A673 (cell line): ENCODE measurements around the gene ZBTB20. TPM values are rescaled to one million over a fixed set of nuclear protein-coding genes. Genes with fewer than 3 reads are reported as not detected.

Experiments used
- BruUV-seq: library from RNA; stranded (reverse); fragments of 400-500 nt; replicated peaks from 2 replicates; lab custom pipeline; 2021; lab: Mats Ljungman, UMichigan
- CTCF ChIA-PET: fragments of 300-600 bp; sonication (Branson Sonifier 250); formaldehyde crosslinking; loops from one replicate; lab custom pipeline; 2022; ENCODE audit warnings: antibody characterized with exemption; lab: Charles Lee
- POLR2A ChIA-PET: fragments of 300-600 bp; sonication (Branson Sonifier 250); formaldehyde crosslinking; loops from one replicate; lab custom pipeline; 2022; ENCODE audit warnings: antibody characterized with exemption; ENCODE audit not compliant: low non-redundant PET; lab: Charles Lee
- DNase-seq: peaks from one replicate; pipeline ENCODE4 v3.0.0-alpha.2; 2015; ENCODE audit warnings: low spot score
- H3K27ac ChIP-seq: fragments of 200-600 bp; sonication (generic); 2 replicates; pipeline ENCODE4 v1.5.1; 2016; ENCODE audit warnings: mixed run types, low read depth, mild to moderate bottlenecking, mixed read lengths, antibody characterized with exemption, low read length; ENCODE audit not compliant: poor library complexity, severe bottlenecking
- H3K27me3 ChIP-seq: fragments of 200-600 bp; sonication (generic); replicated peaks from 2 replicates; pipeline ENCODE4 v1.6.1; 2017; ENCODE audit warnings: mixed run types, low read depth, mild to moderate bottlenecking, mixed read lengths, antibody characterized with exemption, low read length; ENCODE audit not compliant: insufficient read depth, poor library complexity
- H3K36me3 ChIP-seq: fragments of 200-600 bp; sonication (generic); 2 replicates; pipeline ENCODE4 v1.6.1; 2016; ENCODE audit warnings: mixed run types, mild to moderate bottlenecking, mixed read lengths, antibody characterized with exemption, low read length; ENCODE audit not compliant: insufficient read depth, poor library complexity, severe bottlenecking
- H3K4me1 ChIP-seq: fragments of 200-600 bp; sonication (generic); 2 replicates; pipeline ENCODE4 v1.6.1; 2017; ENCODE audit warnings: mixed run types, mild to moderate bottlenecking, mixed read lengths, antibody characterized with exemption, low read length; ENCODE audit not compliant: insufficient read depth, poor library complexity, severe bottlenecking
- H3K4me3 ChIP-seq: fragments of 200-600 bp; sonication (generic); 2 replicates; pipeline ENCODE4 v1.5.1; 2016; ENCODE audit warnings: low read depth, mixed run types, mild to moderate bottlenecking, mixed read lengths, low read length; ENCODE audit not compliant: poor library complexity, severe bottlenecking
- H3K9me3 ChIP-seq: fragments of 200-600 bp; sonication (generic); 2 replicates; pipeline ENCODE4 v1.6.1; 2016; ENCODE audit warnings: mixed run types, low read depth, mild to moderate bottlenecking, mixed read lengths, antibody characterized with exemption, low read length; ENCODE audit not compliant: poor library complexity, severe bottlenecking
- EZH2 ChIP-seq: fragments of 200-600 bp; sonication (generic); IDR thresholded peaks from 2 replicates; pipeline ENCODE4 v1.6.1; 2017; ENCODE audit warnings: borderline replicate concordance, low read depth, mild to moderate bottlenecking, mixed read lengths, antibody characterized with exemption, low read length; ENCODE audit not compliant: poor library complexity, severe bottlenecking
- intact Hi-C: fragments of 100-400 bp; cut with micrococcal nuclease; formaldehyde crosslinking; loops from one replicate; pipeline ENCODE4 v1.10.0; 2022; ENCODE audit not compliant: unreplicated experiment
- total RNA-seq: library from RNA; stranded (reverse); gene quantifications from 2 replicates; pipeline ENCODE4 v1.2.3, GENCODE V29; 2021
- TF ChIP-seq, protein P1 (sequence below): fragments of 300-800, 200-600 bp; sonication (generic); conservative IDR thresholded peaks from 2 replicates; pipeline ENCODE4 v1.5.1; 2017; ENCODE audit warnings: low read depth, mild to moderate bottlenecking, antibody characterized with exemption, low read length, moderate library complexity, mixed read lengths

The ZBTB20 gene
- total RNA-seq, 1 experiment from 2014 or later = 13.5 TPM

- H3K4me3 ChIP-seq = no peak overlapping the region
- intact Hi-C loops = no loop called here
- no peaks in the 10 kb centered on the region for H3K27me3 ChIP-seq
- no peaks in the 10 kb centered on the region for H3K36me3 ChIP-seq
- no peaks in the 10 kb centered on the region for H3K4me1 ChIP-seq
- TF ChIP-seq EZH2 = no peak
- TF ChIP-seq, protein P1, sequence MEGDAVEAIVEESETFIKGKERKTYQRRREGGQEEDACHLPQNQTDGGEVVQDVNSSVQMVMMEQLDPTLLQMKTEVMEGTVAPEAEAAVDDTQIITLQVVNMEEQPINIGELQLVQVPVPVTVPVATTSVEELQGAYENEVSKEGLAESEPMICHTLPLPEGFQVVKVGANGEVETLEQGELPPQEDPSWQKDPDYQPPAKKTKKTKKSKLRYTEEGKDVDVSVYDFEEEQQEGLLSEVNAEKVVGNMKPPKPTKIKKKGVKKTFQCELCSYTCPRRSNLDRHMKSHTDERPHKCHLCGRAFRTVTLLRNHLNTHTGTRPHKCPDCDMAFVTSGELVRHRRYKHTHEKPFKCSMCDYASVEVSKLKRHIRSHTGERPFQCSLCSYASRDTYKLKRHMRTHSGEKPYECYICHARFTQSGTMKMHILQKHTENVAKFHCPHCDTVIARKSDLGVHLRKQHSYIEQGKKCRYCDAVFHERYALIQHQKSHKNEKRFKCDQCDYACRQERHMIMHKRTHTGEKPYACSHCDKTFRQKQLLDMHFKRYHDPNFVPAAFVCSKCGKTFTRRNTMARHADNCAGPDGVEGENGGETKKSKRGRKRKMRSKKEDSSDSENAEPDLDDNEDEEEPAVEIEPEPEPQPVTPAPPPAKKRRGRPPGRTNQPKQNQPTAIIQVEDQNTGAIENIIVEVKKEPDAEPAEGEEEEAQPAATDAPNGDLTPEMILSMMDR = no peak
- DNase-seq = no peak
- ChIA-PET POLR2A (no interaction called here), CTCF (no interaction called here)
- no TSS peak for BruUV-seq
- H3K9me3 ChIP-seq = no peaks in the 10 kb centered on the region
- no peak overlapping the region for H3K27ac ChIP-seq
Measured at GRCh38 chr3:115019900-115020299, 127.2 kb downstream of the ZBTB20 start.

DNA sequence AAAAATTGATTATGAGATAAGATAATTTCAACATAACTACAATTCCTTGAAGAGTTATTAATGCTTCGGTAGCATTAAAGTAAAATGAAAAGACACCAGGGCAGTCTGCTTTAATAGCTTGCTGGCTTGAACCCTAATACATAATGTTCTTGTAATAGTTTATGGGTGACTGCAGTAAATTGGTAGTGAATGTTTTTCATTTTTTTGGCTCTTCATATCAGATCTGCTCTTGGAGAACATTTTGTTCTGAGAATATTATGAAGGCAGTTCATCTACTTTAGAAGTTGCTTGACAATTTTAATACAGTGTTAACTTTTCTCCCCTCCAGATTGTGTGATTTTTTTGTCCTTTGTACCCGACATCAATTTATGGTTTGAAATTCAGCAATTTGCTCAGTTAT lies 128.4 kb downstream of the ZBTB20 start:
- TF ChIP-seq EZH2 = no peak
- TF ChIP-seq, protein P1 = no peak
- no TSS peak for BruUV-seq
- Histone ChIP-seq H3K27ac (no peak overlapping the region), H3K36me3 (no peaks in the 10 kb centered on the region), H3K27me3 (no peaks in the 10 kb centered on the region), H3K4me1 (no peaks in the 10 kb centered on the region), H3K9me3 (no peaks in the 10 kb centered on the region), H3K4me3 (no peak overlapping the region)
- no peak for DNase-seq
- intact Hi-C loops = no loop called here
- CTCF ChIA-PET = no interaction called here
- POLR2A ChIA-PET = no interaction called here

DNA sequence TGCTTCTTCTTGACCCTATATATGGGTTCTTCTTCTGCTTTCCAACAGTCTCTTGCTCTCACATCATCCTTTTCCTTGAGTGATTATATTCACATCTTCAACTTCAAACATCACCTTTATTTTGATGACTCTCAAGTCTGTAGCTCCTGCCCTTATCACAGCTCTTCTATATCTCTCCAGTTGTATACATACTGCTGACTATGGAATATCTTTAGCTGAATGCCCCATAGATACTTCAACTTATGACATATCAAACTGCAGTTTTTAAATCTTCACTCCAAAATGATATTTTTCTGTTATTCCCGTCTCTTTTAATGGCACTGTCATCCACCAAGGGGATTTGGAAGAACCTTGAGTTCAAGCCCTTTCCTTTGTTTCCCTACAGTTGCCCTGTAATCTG lies 139.1 kb downstream of the ZBTB20 start:
- no TSS peak for BruUV-seq
- TF ChIP-seq, protein P1 = no peak
- no peak for TF ChIP-seq EZH2
- no peak for DNase-seq
- no peaks in the 10 kb centered on the region for H3K4me1 ChIP-seq
- H3K27me3 ChIP-seq = no peaks in the 10 kb centered on the region
- H3K36me3 ChIP-seq = no peaks in the 10 kb centered on the region
- CTCF ChIA-PET = no interaction called here
- intact Hi-C loops = no loop called here
- POLR2A ChIA-PET = no interaction called here
- H3K9me3 ChIP-seq = no peaks in the 10 kb centered on the region
- H3K27ac ChIP-seq = no peak overlapping the region
- H3K4me3 ChIP-seq = no peak overlapping the region
